ENCODE measurements around the gene KRT35. TPM values are rescaled to one million over a fixed set of nuclear protein-coding genes. Genes with fewer than 3 reads are reported as not detected.

The KRT35 gene
- total RNA-seq, 4 donors from 2014 or later: not detected

DNA sequence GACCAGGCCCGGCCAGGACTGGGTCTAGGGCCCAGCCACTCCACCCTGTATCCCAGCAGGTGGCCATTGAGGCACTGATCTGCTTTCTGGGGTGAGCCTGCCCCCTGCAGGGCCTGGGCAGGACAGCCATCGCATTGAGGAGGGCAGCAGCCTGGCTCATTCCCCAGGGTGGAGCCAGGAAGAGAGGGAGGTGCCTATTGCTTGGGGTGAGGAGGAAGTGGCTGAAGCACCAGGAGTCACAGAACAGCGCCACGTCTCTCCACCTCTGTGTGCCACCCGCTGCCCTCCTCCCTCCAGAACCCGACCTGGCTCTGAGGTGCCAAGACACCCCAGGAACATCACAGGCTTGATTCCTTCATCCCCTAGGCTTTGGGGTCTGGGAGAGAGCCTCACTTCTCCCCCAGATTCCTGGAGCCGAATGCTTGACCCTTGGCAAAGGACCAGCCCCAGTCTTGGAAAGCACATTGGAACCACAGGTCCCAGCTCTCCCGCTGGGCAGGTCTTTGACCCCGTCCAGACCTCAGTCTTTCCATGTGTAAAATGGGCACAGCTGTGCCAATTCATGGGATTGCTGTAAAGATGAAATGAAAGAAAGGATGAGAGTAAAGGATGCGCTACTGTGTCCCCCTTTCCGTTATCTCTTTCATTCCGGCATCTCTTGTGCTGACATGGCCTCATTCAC lies 16.0 kb upstream of the KRT35 start:
- in situ Hi-C loops (cut with MboI; ENCODE audit: low sequenced_read_pairs in 4 of 4) (loop anchor here in 1 of 4 donors (25.0 kb wide), 1 partner anchor 585 kb away; no protein-coding TSS in a partner anchor), intact Hi-C loops (cut with DNase I; ENCODE audit: low total_unique reads) (loop anchor here (2.0 kb wide), 1 partner anchor 588 kb away; no protein-coding TSS in a partner anchor)
- Histone ChIP-seq H3K4me3 (no peak overlapping the region), H3K9me3 (no peaks in the 10 kb centered on the region), H3K36me3 (no peaks in the 10 kb centered on the region), H3K27ac (no peak overlapping the region), H3K4me1 (no peaks in the 10 kb centered on the region), H3K27me3 (no peaks in the 10 kb centered on the region)
- ATAC-seq: peak; percentile 36 to 55
- DNase-seq: peak; percentile 22 to 48
- no peak for TF ChIP-seq POLR2A (IDR thresholded peaks at IDR 0.05)
- TF ChIP-seq, protein P1, sequence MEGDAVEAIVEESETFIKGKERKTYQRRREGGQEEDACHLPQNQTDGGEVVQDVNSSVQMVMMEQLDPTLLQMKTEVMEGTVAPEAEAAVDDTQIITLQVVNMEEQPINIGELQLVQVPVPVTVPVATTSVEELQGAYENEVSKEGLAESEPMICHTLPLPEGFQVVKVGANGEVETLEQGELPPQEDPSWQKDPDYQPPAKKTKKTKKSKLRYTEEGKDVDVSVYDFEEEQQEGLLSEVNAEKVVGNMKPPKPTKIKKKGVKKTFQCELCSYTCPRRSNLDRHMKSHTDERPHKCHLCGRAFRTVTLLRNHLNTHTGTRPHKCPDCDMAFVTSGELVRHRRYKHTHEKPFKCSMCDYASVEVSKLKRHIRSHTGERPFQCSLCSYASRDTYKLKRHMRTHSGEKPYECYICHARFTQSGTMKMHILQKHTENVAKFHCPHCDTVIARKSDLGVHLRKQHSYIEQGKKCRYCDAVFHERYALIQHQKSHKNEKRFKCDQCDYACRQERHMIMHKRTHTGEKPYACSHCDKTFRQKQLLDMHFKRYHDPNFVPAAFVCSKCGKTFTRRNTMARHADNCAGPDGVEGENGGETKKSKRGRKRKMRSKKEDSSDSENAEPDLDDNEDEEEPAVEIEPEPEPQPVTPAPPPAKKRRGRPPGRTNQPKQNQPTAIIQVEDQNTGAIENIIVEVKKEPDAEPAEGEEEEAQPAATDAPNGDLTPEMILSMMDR (IDR thresholded peaks at IDR 0.05 in 4 of 5, conservative IDR thresholded peaks at IDR 0.05 in 1 of 5): peak in 4 of 5 experiments; percentile 40 to 57 (median 55)

DNA sequence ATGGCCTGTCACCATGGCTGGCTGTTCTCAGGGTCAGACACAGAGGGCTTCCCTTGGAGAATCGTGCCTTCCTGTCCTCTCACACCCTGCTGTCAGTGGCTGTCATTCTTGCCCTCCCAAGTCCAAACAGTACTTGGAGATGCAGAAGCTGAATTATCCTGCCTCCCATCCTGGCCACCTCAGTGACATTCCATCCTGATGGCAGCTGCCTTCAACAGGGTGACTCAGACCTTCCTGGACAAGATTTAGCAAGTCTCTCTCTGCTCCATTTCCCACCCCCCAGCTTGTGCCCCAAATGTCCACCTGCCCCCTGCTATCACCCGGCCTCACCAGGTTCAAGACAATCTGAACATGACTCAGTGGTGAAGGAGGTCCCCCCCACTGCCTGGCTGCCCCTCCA lies 13.6 kb upstream of the KRT35 start:
- no peak for TF ChIP-seq POLR2A (IDR thresholded peaks at IDR 0.05)
- TF ChIP-seq, protein P1 (IDR thresholded peaks at IDR 0.05 in 4 of 5, conservative IDR thresholded peaks at IDR 0.05 in 1 of 5): no peak
- no peaks in the 10 kb centered on the region for H3K27me3 ChIP-seq
- H3K36me3 ChIP-seq: no peaks in the 10 kb centered on the region
- H3K4me3 ChIP-seq: no peak overlapping the region
- no peak overlapping the region for H3K27ac ChIP-seq
- no peaks in the 10 kb centered on the region for H3K9me3 ChIP-seq
- in situ Hi-C loops (cut with MboI; ENCODE audit: low sequenced_read_pairs in 4 of 4) (loop anchor here in 1 of 4 donors (25.0 kb wide), 1 partner anchor 582 kb away; no protein-coding TSS in a partner anchor), intact Hi-C loops (cut with DNase I; ENCODE audit: low total_unique reads) (no loop called here)
- DNase-seq: no peak
- ATAC-seq: peak; percentile 56 to 69
- H3K4me1 ChIP-seq: no peaks in the 10 kb centered on the region

DNA sequence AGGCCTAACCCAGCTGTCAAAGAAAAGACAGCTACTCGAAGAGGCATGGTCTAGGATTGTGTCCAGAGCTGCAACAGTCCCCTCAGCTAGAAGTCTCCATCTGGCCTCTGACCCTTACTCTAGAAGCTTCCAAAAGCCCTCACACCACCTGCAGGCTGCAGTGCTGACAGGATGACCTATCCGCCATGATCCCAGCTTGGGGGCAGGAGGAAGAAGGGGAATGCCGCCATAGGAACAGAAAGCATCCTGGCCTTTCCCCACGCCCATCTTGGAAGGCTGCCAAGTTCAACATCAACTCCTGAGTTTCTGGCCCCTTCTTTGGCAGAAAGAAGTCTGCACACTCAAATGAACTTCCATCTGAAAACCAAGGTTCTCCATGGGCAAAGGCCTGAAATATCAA lies 11.8 kb upstream of the KRT35 start:
- H3K9me3 ChIP-seq: no peaks in the 10 kb centered on the region
- H3K27me3 ChIP-seq: no peaks in the 10 kb centered on the region
- TF ChIP-seq, protein P1 (IDR thresholded peaks at IDR 0.05 in 4 of 5, conservative IDR thresholded peaks at IDR 0.05 in 1 of 5): no peak
- no peak overlapping the region for H3K4me3 ChIP-seq
- in situ Hi-C loops (cut with MboI; ENCODE audit: low sequenced_read_pairs in 4 of 4) (loop anchor here in 1 of 4 donors (25.0 kb wide), 1 partner anchor 580 kb away; no protein-coding TSS in a partner anchor), intact Hi-C loops (cut with DNase I; ENCODE audit: low total_unique reads) (no loop called here)
- H3K36me3 ChIP-seq: no peaks in the 10 kb centered on the region
- no peak overlapping the region for H3K27ac ChIP-seq
- no peaks in the 10 kb centered on the region for H3K4me1 ChIP-seq
- ATAC-seq (no peak), DNase-seq (no peak)

DNA sequence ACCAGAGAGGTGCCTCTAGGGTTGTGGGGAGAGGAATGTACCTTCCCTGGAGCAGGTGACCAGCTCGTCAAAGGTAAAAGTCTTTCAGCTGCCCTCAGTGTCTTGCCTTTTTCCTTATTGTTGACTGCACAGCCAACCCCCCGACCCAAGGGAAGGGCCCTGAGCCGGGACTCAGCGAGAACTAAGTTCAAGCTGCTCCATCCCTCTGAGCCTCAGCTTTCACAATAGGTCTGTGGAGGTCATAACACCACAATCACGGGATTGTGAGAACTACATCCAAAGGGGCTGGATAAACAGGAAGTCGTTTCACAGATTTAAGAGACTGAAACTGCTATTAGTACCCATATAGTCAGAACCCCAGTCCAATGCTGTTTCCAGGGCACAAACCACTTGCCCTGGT lies 11.4 kb upstream of the KRT35 start:
- Histone ChIP-seq H3K27me3 (no peaks in the 10 kb centered on the region), H3K4me1 (no peaks in the 10 kb centered on the region), H3K9me3 (no peaks in the 10 kb centered on the region), H3K36me3 (no peaks in the 10 kb centered on the region), H3K27ac (no peak overlapping the region), H3K4me3 (no peak overlapping the region)
- DNase-seq (peak in 1 of 2 donors; percentile 21), ATAC-seq (peak; percentile 11 to 37)
- intact Hi-C loops (cut with DNase I; ENCODE audit: low total_unique reads) (no loop called here), in situ Hi-C loops (cut with MboI; ENCODE audit: low sequenced_read_pairs in 4 of 4) (loop anchor here in 1 of 4 donors (25.0 kb wide), 1 partner anchor 580 kb away; no protein-coding TSS in a partner anchor)
- TF ChIP-seq, protein P1 (IDR thresholded peaks at IDR 0.05 in 4 of 5, conservative IDR thresholded peaks at IDR 0.05 in 1 of 5): no peak
- TF ChIP-seq POLR2A (IDR thresholded peaks at IDR 0.05): no peak

Data from gastrocnemius medialis (tissue), 4 donors.